SU-DHL-6 (cell line): ENCODE results near the gene YPEL3.

Source experiments
- EZH2phosphoT487 ChIP-seq: fragments of 200-600 bp; sonication (generic), shearing (Covaris generic); conservative IDR thresholded peaks from 2 replicates; pipeline ENCODE4 v1.6.1; 2018; ENCODE audit warnings: mild to moderate bottlenecking, antibody characterized with exemption, low read length, moderate library complexity, mixed read lengths
- TF ChIP-seq, protein P1 (sequence below): fragments of 200-600 bp; sonication (generic); IDR thresholded peaks from one replicate; pipeline ENCODE4 v1.5.1; 2017; ENCODE audit warnings: antibody characterized with exemption, mild to moderate bottlenecking, low read length, moderate library complexity; ENCODE audit not compliant: insufficient read depth, poor library complexity, severe bottlenecking

DNA sequence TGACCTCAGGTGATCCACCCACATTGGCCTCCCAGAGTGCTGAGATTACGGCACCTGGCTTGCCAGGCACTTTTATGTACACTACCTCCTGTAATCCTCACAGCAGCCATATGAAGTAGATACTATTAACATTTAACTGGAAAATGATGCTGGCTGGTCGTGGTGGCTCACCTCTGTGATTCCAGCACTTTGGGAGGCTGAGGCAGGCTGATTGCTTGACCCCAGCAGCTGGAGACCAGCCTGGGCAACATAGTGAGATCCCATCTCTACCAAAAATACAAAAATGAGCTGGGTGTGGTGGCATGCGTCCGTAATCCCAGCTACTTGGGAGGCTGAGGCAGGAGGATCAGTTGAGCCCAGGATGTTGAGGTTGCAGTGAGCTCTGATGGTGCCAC lies 29.0 kb upstream of the YPEL3 start:
- TF ChIP-seq EZH2phosphoT487, result no peak
- TF ChIP-seq, protein P1, sequence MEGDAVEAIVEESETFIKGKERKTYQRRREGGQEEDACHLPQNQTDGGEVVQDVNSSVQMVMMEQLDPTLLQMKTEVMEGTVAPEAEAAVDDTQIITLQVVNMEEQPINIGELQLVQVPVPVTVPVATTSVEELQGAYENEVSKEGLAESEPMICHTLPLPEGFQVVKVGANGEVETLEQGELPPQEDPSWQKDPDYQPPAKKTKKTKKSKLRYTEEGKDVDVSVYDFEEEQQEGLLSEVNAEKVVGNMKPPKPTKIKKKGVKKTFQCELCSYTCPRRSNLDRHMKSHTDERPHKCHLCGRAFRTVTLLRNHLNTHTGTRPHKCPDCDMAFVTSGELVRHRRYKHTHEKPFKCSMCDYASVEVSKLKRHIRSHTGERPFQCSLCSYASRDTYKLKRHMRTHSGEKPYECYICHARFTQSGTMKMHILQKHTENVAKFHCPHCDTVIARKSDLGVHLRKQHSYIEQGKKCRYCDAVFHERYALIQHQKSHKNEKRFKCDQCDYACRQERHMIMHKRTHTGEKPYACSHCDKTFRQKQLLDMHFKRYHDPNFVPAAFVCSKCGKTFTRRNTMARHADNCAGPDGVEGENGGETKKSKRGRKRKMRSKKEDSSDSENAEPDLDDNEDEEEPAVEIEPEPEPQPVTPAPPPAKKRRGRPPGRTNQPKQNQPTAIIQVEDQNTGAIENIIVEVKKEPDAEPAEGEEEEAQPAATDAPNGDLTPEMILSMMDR, result no peak
